ENCODE data around the gene ERBB3. TPM values are rescaled to one million over a fixed set of nuclear protein-coding genes. Genes with fewer than 3 reads are reported as not detected.

Gene ERBB3
- total RNA-seq: 0.65 and 0.91 TPM in 2 replicates

DNA sequence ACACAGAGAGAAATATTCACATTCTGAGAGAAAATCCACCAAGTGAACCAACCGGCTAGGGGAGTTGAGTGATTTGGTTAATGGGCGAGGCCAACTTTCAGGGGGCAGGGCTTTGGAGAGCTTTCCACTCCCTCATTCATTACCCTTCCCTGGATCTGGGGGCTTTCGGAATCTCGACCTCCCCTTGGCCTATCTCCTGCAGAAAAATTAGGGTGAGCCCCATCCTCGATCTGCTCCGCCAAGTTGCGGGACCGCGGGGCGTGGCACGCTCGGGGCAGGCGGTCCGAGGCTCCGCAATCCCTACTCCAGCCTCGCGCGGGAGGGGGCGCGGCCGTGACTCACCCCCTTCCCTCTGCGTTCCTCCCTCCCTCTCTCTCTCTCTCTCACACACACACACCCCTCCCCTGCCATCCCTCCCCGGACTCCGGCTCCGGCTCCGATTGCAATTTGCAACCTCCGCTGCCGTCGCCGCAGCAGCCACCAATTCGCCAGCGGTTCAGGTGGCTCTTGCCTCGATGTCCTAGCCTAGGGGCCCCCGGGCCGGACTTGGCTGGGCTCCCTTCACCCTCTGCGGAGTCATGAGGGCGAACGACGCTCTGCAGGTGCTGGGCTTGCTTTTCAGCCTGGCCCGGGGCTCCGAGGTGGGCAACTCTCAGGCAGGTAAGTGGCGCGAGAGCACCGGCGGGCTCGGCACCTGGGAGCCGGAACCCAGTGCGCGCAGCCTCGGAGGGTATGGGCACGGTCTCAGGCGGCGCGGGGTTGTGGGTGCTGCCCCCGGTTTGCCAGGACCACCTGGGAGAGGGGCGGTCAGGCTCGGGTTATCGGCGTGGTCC is at the start of gene ERBB3:
ERBB3 (plus strand) TSS at position 443 of the 833 bp plus-strand sequence; CDS start at position 579, 136 bp downstream.

DNA sequence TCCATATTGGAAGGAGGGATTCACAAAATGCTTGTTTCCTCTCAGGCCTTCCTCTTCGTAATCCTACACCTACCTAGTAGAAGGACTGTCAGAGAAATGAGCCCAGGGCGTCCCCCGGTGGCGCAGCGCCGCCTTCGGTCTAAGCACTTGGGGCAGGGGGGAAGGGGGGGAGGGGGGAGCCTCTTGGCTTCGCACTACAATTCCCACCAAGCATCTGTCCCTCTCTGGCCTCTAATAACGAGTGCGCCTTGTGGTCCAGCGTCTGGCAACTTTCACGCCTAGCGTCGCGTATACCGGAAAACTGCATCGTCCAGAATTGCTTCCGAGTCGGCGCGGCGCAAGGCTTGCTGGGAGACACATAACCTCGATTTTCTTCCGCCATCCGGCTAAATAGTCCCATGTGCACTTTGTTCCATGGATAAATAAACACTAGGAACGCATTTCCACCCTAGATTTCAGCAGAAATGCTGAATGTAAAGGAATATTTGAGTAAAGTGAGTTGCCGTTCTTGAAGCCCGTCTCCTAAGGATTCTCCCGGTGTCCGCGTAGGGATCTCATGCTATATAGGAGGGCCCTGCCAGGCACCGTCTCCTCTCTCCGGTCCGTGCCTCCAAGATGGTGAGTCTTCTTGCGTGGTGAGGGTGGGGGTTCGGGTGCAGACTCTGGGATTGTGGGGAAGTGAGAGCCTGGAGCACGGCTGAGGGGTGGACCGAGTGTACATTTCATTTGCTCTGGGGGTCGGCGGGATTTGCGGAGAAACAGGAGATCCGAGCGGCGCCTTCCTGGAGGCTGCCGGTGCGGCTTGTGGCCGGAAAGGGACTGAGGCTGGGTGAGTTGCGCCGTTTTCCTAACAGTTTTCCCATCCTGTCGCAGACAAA is 38.2 kb upstream of the ERBB3 start, which contains the start of gene RPS26:
RPS26 (plus strand) TSS at position 367 of the 878 bp plus-strand sequence; CDS start at position 616, 249 bp downstream.

DNA sequence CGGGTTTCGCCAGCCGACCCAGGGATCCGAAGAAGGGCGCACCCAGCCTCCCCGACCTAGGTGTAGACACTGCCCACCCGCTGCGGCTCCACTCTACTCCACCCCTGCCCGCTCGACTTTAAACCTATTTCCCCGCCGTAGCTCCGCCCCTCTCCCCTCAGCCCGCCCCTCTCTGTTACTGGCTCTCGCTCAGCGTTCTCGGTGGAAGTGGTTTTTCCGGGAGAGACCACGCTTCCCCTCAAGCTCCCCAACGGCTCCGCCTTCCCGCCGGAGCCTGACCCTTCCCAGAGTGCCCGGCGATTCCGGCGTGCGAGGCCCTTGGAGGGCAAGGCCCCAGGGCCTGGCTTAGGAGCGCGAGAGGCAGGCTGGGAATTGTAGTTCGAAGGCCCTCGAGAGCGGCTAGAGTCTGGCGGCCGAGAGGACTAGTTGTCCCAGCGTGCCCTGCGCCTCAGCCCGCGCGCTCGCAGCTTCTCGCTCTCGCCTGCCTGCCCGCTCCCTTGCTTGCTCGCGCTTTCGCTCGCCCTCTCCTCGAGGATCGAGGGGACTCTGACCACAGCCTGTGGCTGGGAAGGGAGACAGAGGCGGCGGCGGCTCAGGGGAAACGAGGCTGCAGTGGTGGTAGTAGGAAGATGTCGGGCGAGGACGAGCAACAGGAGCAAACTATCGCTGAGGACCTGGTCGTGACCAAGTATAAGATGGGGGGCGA is 24.3 kb downstream of the ERBB3 start, which contains the start of gene PA2G4:
PA2G4 (plus strand) TSS at position 451 of the 706 bp plus-strand sequence; CDS start at position 630, 179 bp downstream.

DNA sequence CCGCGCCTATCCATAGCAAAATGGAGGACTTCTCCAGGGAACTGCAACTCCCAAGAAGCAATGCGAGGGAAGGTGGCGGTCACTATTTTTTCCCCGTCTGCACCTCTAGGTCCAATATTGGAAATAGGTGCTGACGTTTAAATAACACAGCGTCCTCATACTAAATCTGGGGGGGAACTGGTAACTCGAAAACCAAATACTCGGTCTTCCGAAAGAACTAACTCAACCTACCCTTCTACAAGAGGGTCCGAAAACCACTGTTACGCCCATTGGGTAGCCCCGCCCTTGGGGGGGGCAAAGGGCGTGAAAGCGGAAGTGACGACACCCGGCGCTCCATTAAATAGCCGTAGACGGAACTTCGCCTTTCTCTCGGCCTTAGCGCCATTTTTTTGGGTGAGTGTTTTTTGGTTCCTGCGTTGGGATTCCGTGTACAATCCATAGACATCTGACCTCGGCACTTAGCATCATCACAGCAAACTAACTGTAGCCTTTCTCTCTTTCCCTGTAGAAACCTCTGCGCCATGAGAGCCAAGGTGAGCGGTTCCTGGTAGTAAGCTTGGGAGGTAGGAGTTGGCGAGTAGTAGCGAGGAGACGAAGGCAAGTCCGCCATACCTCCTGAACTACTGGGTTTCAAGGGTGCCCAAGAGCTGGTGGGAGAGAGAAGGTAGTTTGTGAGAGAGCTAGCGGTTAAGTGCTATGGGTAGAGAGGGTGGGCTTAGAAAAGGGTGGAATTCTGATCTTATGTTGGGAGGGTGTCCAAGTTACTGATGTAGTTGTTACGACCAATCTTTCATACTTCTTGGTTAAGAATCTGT is 36.5 kb downstream of the ERBB3 start, which contains the start of gene RPL41:
RPL41 (plus strand) TSS at position 367 of the 815 bp plus-strand sequence.

DNA sequence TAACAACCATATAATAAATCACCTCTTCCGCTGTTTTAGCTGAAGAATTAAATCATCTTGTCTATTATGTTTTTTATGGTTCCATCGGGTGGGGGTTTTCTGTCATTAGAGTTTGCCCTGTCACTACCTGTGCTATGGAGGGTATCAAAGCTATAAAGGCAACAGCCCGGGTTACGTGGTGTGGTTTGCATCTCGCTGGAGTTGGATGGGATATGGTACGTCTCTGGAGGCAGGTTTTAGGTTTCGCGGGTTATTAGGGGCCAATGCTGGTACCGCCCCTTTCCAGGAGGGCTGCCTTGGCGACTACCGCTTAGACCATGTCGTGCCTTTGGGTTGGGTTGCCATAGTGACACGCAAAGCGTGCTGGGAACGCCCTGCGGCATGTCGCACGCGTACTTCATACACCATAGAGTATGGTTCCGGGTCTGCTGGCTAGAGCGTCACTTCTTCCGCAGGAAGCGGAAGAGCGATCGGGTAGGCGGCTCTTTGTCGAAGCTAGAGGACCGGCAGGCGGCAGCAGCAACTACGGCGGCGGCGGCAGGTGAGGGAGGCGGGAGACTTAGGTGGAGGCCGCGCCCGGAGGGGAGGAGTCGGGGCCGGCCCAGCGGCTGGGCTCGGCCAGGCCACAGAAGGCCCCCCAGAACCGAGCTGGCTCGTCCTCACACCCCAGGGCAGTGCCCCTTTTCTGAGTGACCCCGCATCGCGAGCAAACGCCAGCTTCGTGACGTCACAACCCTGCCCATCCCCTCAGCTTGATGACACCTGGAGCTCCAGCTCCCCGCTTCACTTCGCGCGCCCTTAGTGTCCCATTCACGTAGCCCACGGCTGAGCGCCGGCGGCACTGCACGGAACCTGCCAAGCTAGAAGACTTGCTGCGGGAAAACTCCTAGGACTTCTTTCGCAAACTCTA is 38.1 kb downstream of the ERBB3 start, which contains the start of gene ZC3H10:
ZC3H10 (plus strand) TSS at position 489 of the 910 bp plus-strand sequence. CDS start 2,297 bp downstream, outside the sequence.

DNA sequence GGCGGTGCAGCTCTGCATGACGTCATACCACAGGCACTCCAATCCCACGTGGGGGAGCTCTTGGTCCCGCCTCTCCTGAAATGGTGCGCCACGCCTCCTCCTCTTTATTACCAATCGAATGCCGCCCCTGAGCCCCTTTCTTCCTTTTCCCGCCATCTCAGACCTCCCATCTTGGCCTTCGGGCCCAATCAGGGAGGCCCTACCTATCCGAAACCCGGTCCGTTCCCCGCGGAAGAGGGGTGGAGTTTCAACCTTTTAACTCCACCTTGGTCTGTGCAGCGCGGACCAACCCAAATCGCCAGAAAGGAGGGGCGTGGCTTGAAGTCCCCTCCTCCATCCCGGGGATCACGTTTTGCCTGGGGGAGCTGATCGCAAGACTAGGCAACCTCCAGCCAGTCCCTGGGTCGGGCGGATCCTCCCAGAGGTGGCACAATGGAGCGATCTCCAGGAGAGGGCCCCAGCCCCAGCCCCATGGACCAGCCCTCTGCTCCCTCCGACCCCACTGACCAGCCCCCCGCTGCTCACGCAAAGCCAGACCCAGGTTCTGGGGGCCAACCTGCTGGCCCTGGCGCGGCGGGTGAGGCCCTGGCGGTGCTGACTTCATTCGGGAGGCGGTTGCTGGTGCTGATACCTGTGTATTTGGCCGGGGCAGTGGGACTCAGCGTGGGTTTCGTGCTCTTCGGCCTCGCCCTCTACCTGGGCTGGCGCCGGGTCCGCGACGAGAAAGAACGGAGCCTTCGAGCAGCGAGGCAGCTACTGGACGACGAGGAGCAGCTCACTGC is 48.1 kb downstream of the ERBB3 start, which contains the start of gene ESYT1:
ESYT1 (plus strand) TSS at position 380 of the 782 bp plus-strand sequence; CDS start at position 433, 53 bp downstream.

DNA sequence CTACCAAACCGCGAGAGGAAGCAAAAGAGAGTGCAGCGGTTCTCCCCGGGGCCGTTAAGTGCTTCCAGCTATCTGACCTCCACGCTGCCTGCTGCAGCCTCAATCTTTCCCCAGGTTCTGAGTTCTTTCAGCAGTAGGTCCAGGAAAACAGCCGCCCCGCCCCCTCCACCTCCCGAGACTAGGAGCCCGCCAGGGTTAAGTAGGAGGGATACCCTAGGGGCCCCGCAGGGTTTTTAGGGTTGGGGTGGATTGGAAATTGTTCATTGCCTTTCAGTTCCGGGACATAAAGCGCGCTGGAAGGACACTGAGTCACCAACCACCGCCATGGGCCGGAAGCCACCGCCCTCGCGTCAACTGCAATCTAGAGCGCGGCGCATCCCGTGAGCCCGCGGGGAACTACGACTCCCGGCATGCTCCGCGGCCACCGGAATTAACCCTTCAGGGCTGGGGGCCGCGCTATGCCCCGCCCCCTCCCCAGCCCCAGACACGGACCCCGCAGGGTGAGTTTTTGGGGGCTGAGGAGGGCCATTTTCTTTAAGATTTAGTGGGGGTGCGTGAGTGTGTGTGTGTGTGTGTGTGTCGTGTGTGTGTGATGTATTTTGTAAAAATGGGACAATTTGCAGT is 72.3 kb downstream of the ERBB3 start, which contains the start of gene MYL6B:
MYL6B (plus strand) TSS at position 456 of the 624 bp plus-strand sequence. CDS start 1,332 bp downstream, outside the sequence.

Other genes with a start within 250 kb of the ERBB3 start
- gene MMP19, start 237.2 kb upstream of the ERBB3 start, total RNA-seq: 5.2 and 5.3 TPM in 2 replicates
- gene PYM1, start 152.3 kb upstream of the ERBB3 start, total RNA-seq: 27.6 and 33.6 TPM in 2 replicates
- 48.5 and 66.9 TPM in 2 replicates for gene DGKA, start 149.0 kb upstream of the ERBB3 start, total RNA-seq
- 0.32 and 0.39 TPM in 2 replicates for gene PMEL, start 114.1 kb upstream of the ERBB3 start, total RNA-seq
- 20.1 and 23.0 TPM in 2 replicates for gene CDK2, start 113.3 kb upstream of the ERBB3 start, total RNA-seq
- 73.7 and 76.3 TPM in 2 replicates for gene RAB5B, start 106.1 kb upstream of the ERBB3 start, total RNA-seq
- gene SUOX, start 82.9 kb upstream of the ERBB3 start, total RNA-seq: 11.6 and 13.9 TPM in 2 replicates
- 1.8 and 1.9 TPM in 2 replicates for gene IKZF4, start 59.1 kb upstream of the ERBB3 start, total RNA-seq
- 336 and 547 TPM in 2 replicates for gene RPS26, start 38.2 kb upstream of the ERBB3 start, total RNA-seq
- gene PA2G4, start 24.4 kb downstream of the ERBB3 start, total RNA-seq: 95.9 and 100 TPM in 2 replicates
- gene RPL41, start 36.5 kb downstream of the ERBB3 start, total RNA-seq: 1,970 and 2,516 TPM in 2 replicates
- gene ZC3H10, start 38.1 kb downstream of the ERBB3 start, total RNA-seq: 5.7 and 7.4 TPM in 2 replicates
- 212 and 228 TPM in 2 replicates for gene ESYT1, start 48.1 kb downstream of the ERBB3 start, total RNA-seq
- gene MYL6B, start 72.4 kb downstream of the ERBB3 start, total RNA-seq: 59.9 and 62.3 TPM in 2 replicates
- 1,601 and 1,692 TPM in 2 replicates for gene MYL6, start 78.2 kb downstream of the ERBB3 start, total RNA-seq
- gene SMARCC2, start 109.3 kb downstream of the ERBB3 start, total RNA-seq: 56.1 and 59.6 TPM in 2 replicates
- 74.9 and 77.1 TPM in 2 replicates for gene RNF41, start 141.8 kb downstream of the ERBB3 start, total RNA-seq
- gene NABP2, start 144.2 kb downstream of the ERBB3 start, total RNA-seq: 24.3 and 25.3 TPM in 2 replicates
- gene SLC39A5, start 149.9 kb downstream of the ERBB3 start, total RNA-seq: not detected in 2 replicates
- 18.7 and 18.8 TPM in 2 replicates for gene ANKRD52, start 178.2 kb downstream of the ERBB3 start, total RNA-seq
- 13.2 and 14.4 TPM in 2 replicates for gene COQ10A, start 186.8 kb downstream of the ERBB3 start, total RNA-seq
- gene CS, start 220.2 kb downstream of the ERBB3 start, total RNA-seq: 98.2 and 115 TPM in 2 replicates
- gene CNPY2, start 235.8 kb downstream of the ERBB3 start, total RNA-seq: 83.3 and 97.1 TPM in 2 replicates